K562 (cell line): ENCODE data around the gene CALB2. TPM values are rescaled to one million over a fixed set of nuclear protein-coding genes. Genes with fewer than 3 reads are reported as not detected.

Experiments used
- ATAC-seq: fragments of 200-7000 bp; cut with Tn5 transposase; 3 replicates; pipeline ENCODE4 v1.9.1; 2020; ENCODE audit warnings: moderate library complexity
- BruUV-seq: library from RNA; stranded (reverse); fragments of 400-500 nt; replicated peaks from 2 replicates; lab custom pipeline; 2021; lab: Mats Ljungman, UMichigan
- CTCF ChIA-PET: fragments of 300-600 bp; formaldehyde crosslinking; extraction: SDS; loops from one replicate; lab custom pipeline; 2021; ENCODE audit warnings: low intra/inter-chr PET ratio; lab: Yijun Ruan, JAX
- POLR2A ChIA-PET: fragments of 300-600, 350-650 bp; sonication (Branson Sonifier 250); formaldehyde crosslinking; extraction: SDS; loops from one replicate; lab custom pipeline; 2021; ENCODE audit warnings: antibody characterized with exemption, inconsistent platforms; lab: Yijun Ruan, JAX
- DNase-seq, 4 experiments: peaks; one replicate each; pipeline versions ENCODE4 v3.0.0 to v3.0.0-alpha.2; 2011 to 2018; ENCODE audit warnings: low spot score in 3 of 4, mixed read lengths in 3 of 4; ENCODE audit errors: extremely low read depth in 1 of 4
- FAIRE-seq: peaks from 2 replicates; lab custom pipeline; 2011; peaks lifted over from hg19 to GRCh38; lab: Jason Lieb, UNC
- H2AFZ ChIP-seq: 2 replicates; pipeline ENCODE4 v1.6.0; 2011; ENCODE audit warnings: low read depth, low read length, control low read depth, inconsistent platforms
- H3K27ac ChIP-seq: fragments of 200-600 bp; 3 replicates; pipeline ENCODE4 v1.8.0; 2011; ENCODE audit warnings: low read depth, mild to moderate bottlenecking, control low read depth, inconsistent platforms, low read length, moderate library complexity, mixed read lengths; ENCODE audit errors: extremely low read depth
- H3K27me3 ChIP-seq, 2 experiments: fragments of 300-600 bp in 1 of 2; 2 replicates in 1 of 2; 3 replicates in 1 of 2; pipeline versions ENCODE4 v1.6.0 to v1.8.0; 2011; ENCODE audit warnings: inconsistent platforms in 2 of 2, low read length in 2 of 2, mild to moderate bottlenecking in 1 of 2, mixed read lengths in 1 of 2, moderate library complexity in 1 of 2; ENCODE audit not compliant: control insufficient read depth in 2 of 2, insufficient read depth in 2 of 2
- H3K36me3 ChIP-seq: fragments of 300-600 bp; 3 replicates; pipeline ENCODE4 v1.8.0; 2011; ENCODE audit warnings: mild to moderate bottlenecking, low read length, inconsistent platforms; ENCODE audit not compliant: control insufficient read depth, insufficient read depth
- H3K4me1 ChIP-seq, 2 experiments: fragments of 200-600 bp in 1 of 2; replicated peaks in 1 of 2; 2 replicates in 1 of 2; 3 replicates in 1 of 2; pipeline versions ENCODE4 v1.5.1 to v1.8.0; 2011; ENCODE audit warnings: inconsistent platforms in 2 of 2, low read length in 2 of 2, mild to moderate bottlenecking in 1 of 2, mixed read lengths in 1 of 2, moderate library complexity in 1 of 2; ENCODE audit not compliant: control insufficient read depth in 2 of 2, insufficient read depth in 2 of 2
- H3K4me2 ChIP-seq: 2 replicates; pipeline ENCODE4 v1.6.1; 2011; ENCODE audit warnings: low read length, control low read depth, inconsistent platforms, mixed read lengths; ENCODE audit not compliant: insufficient read depth
- H3K4me3 ChIP-seq: fragments of 200-600 bp; sonication (generic), shearing (Covaris generic); 2 replicates; pipeline ENCODE4 v1.5.1; 2016; ENCODE audit warnings: control low read depth, inconsistent platforms
- H3K79me2 ChIP-seq: fragments of 200-600 bp; 3 replicates; pipeline ENCODE4 v1.8.0; 2011; ENCODE audit warnings: low read length, inconsistent platforms; ENCODE audit not compliant: control insufficient read depth, insufficient read depth
- H3K9ac ChIP-seq, 2 experiments: 2 replicates each; pipeline versions ENCODE4 v1.6.0 to v1.6.1; 2011; ENCODE audit warnings: low read depth in 2 of 2, low read length in 2 of 2, control low read depth in 1 of 2, inconsistent platforms in 1 of 2, mild to moderate bottlenecking in 1 of 2, mixed read lengths in 1 of 2; ENCODE audit not compliant: insufficient read depth in 1 of 2
- H3K9me1 ChIP-seq: one replicate; pipeline ENCODE4 v1.6.0; 2011; ENCODE audit warnings: inconsistent platforms, mild to moderate bottlenecking, low read length, moderate library complexity; ENCODE audit not compliant: control insufficient read depth, insufficient read depth
- H3K9me3 ChIP-seq: replicated peaks from 2 replicates; pipeline ENCODE4 v1.5.1; 2011; ENCODE audit warnings: low read depth, low read length, inconsistent platforms; ENCODE audit not compliant: control insufficient read depth, insufficient read depth
- H4K20me1 ChIP-seq: replicated peaks from 2 replicates; pipeline ENCODE4 v1.6.1; 2011; ENCODE audit warnings: low read length, inconsistent platforms, mixed read lengths; ENCODE audit not compliant: control insufficient read depth, insufficient read depth
- ASH1L ChIP-seq: fragments of 450-650 bp; IDR thresholded peaks from 2 replicates; pipeline ENCODE4 v1.6.1; 2018; ENCODE audit warnings: borderline replicate concordance, mild to moderate bottlenecking, low read depth; ENCODE audit not compliant: partially characterized antibody
- CAMTA2 ChIP-seq: fragments of 250-450 bp; sonication (Bioruptor Pico); conservative IDR thresholded peaks from 2 replicates; pipeline ENCODE4 v1.5.1; 2022
- CCNT2 ChIP-seq: IDR thresholded peaks from 2 replicates; pipeline ENCODE4 v1.6.1; 2011; ENCODE audit warnings: borderline replicate concordance, low read depth, mild to moderate bottlenecking, moderate library complexity, mixed read lengths, low read length; ENCODE audit not compliant: insufficient read length; ENCODE audit errors: extremely low read depth
- ELF2 ChIP-seq: fragments of 250-450 bp; sonication (Bioruptor Pico); IDR thresholded peaks from 2 replicates; pipeline ENCODE4 v1.5.0; 2021; ENCODE audit warnings: mild to moderate bottlenecking
- ELF4 ChIP-seq: fragments of 450-650 bp; formaldehyde crosslinking; IDR thresholded peaks from 2 replicates; pipeline ENCODE4 v1.4.0; 2022; ENCODE audit warnings: missing genetic modification characterization
- FOXM1 ChIP-seq, 2 experiments: fragments of 450-650 bp in 1 of 2; sonication (generic) in 1 of 2; formaldehyde crosslinking in 1 of 2; IDR thresholded peaks; 2 replicates each; pipeline versions ENCODE4 v1.6.1 to v1.9.0; 2017 to 2022; ENCODE audit warnings: low read depth in 2 of 2, mild to moderate bottlenecking in 2 of 2, missing genetic modification reagents in 1 of 2, moderate library complexity in 1 of 2
- GABPA ChIP-seq: fragments of 200-800 bp; sonication (Bioruptor generic); conservative IDR thresholded peaks from 2 replicates; pipeline ENCODE4 v1.6.1; 2016; ENCODE audit warnings: low read depth, missing genetic modification characterization, missing compliant biosample characterization
- HDAC3 ChIP-seq: fragments of 450-650 bp; IDR thresholded peaks from 2 replicates; pipeline ENCODE4 v1.6.1; 2018; ENCODE audit warnings: borderline replicate concordance, mild to moderate bottlenecking, moderate library complexity; ENCODE audit not compliant: partially characterized antibody
- HNRNPH1 ChIP-seq: fragments of 200-400 bp; formaldehyde crosslinking; optimal IDR thresholded peaks from 2 replicates; pipeline ENCODE3; 2017; ENCODE audit warnings: low read depth, mild to moderate bottlenecking, low read length, moderate library complexity
- MAZ ChIP-seq, 2 experiments: fragments of 450-650 bp in 1 of 2; sonication (generic) in 1 of 2; formaldehyde crosslinking; IDR thresholded peaks in 1 of 2; conservative IDR thresholded peaks in 1 of 2; 2 replicates each; pipeline versions ENCODE4 v1.4.0 to v1.5.0; 2020; ENCODE audit warnings: mild to moderate bottlenecking in 1 of 2, missing genetic modification reagents in 1 of 2
- MCM5 ChIP-seq: fragments of 450-650 bp; IDR thresholded peaks from 2 replicates; pipeline ENCODE4 v1.6.1; 2016; ENCODE audit warnings: low read depth
- NFE2 ChIP-seq: IDR thresholded peaks from 2 replicates; pipeline ENCODE4 v1.6.1; 2014; ENCODE audit warnings: antibody characterized with exemption, low read depth
- PPARD ChIP-seq: fragments of 250-450 bp; sonication (Bioruptor Pico); IDR thresholded peaks from 2 replicates; pipeline ENCODE4 v1.8.0; 2022; ENCODE audit warnings: inconsistent platforms, mild to moderate bottlenecking, moderate library complexity
- SMC3 ChIP-seq: conservative IDR thresholded peaks from 2 replicates; pipeline ENCODE4 v1.6.1; 2011; ENCODE audit warnings: low read depth, low read length, improper control_type of control experiment; ENCODE audit not compliant: insufficient read depth
- THRA ChIP-seq: fragments of 450-650 bp; IDR thresholded peaks from 2 replicates; pipeline ENCODE4 v1.6.1; 2017; ENCODE audit warnings: mild to moderate bottlenecking, moderate library complexity
- THRB ChIP-seq: fragments of 450-650 bp; formaldehyde crosslinking; conservative IDR thresholded peaks from 2 replicates; pipeline ENCODE4 v1.4.0; 2022; ENCODE audit warnings: mild to moderate bottlenecking, missing genetic modification characterization
- ZBTB26 ChIP-seq: fragments of 450-650 bp; formaldehyde crosslinking; IDR thresholded peaks from 2 replicates; pipeline ENCODE4 v1.4.0; 2022; ENCODE audit warnings: missing genetic modification characterization
- WGBS: fragments of 100-300 bp; shearing (Covaris generic); methylation state at CpG from one replicate; pipeline ENCODE4 v1.1.6; 2016; ENCODE audit warnings: low coverage, mixed read lengths; ENCODE audit not compliant: insufficient coverage; ENCODE audit errors: missing lambda C conversion rate; 5-methylcytosine and 5-hydroxymethylcytosine counted together
- in situ Hi-C: fragments of 300-500 bp; cut with MboI; formaldehyde crosslinking; loops from 4 replicates; pipeline ENCODE4 v1.15.0; 2018; ENCODE audit warnings: inconsistent platforms, mixed read lengths
- intact Hi-C: fragments of 100-400 bp; cut with micrococcal nuclease; formaldehyde crosslinking; loops from 2 replicates; pipeline ENCODE4 v1.14.2; 2022
- polyA plus RNA-seq, 8 experiments: library from polyadenylated mRNA; depleted of rRNA in 4 of 8; stranded (reverse) in 5 of 8; unstranded in 3 of 8; fragments of >200 nt; fragmentation: Nextera tagmentation in 2 of 8; fragmentation: Illumina TruSeq in 1 of 8; extraction: Ambion mirVana in 2 of 8; extraction: Trizol in 1 of 8; gene quantifications; 2 replicates each; pipeline versions ENCODE4 v1.2.1 to v1.2.3, GENCODE V29; 2011 to 2014; ENCODE audit warnings: inconsistent platforms in 1 of 8, missing spikeins in 1 of 8
- total RNA-seq, 7 experiments: library from RNA; depleted of rRNA in 6 of 7; stranded (reverse); fragments of >200 nt in 6 of 7; fragmentation: Illumina TruSeq in 2 of 7; extraction: Trizol in 2 of 7; gene quantifications; 2 replicates each; pipeline versions ENCODE4 v1.2.1 to v1.2.3, GENCODE V29; 2011 to 2021; ENCODE audit warnings: low replicate concordance in 1 of 7

The CALB2 gene
- total and polyA plus RNA-seq, 9 of the 15 experiments (the other 6 are each of a cell fraction or from before 2014, with no cell fraction given): not detected

DNA sequence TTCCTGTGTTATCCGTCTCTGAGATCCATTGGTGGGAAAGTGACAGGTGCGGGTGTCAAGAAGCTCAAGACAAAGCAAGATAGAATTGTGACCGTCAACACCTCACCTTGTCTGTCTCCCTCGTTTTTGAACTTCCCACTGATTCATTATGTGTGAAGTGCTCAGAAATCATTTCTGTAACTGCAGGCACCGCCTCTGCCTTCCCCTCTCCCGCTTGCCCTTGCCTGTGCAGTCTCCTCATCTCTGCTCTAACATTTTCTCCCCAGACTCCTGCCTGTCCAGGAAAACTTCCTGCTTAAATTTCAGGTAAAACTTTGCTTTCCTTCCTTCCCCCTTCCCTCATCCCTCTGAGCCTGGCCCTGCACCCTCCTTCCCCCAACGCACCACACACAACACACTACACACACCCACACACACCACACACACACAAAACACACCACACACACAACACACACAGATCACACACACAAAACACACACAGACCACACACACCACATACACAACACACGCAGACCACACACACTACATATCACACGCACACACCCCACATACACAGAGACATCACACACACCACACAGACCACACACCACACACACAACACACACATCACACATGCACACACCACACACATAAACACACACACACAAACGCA lies 25.7 kb downstream of the CALB2 start:
- DNase-seq (no peak), FAIRE-seq (peak; percentile 44), ATAC-seq (0 out of 3 replicates have a peak, but pooled peaks have one; percentile 29)
- Histone ChIP-seq H3K4me1 (no peaks in the 10 kb centered on the region), H3K27me3 (peaks cover 8 to 26% of the 10 kb centered on the region in 2 experiments; a peak in 4 of 5 replicates), H3K9me1 (no peaks in the 10 kb centered on the region), H3K79me2 (no peaks in the 10 kb centered on the region), H4K20me1 (peaks cover 7% of the 10 kb centered on the region; the same call in 1 of the 2 replicates), H3K4me3 (no peak overlapping the region), H3K36me3 (no peaks in the 10 kb centered on the region), H3K27ac (no peak overlapping the region), H3K9ac (no peak overlapping the region), H3K9me3 (no peaks in the 10 kb centered on the region), H2AFZ (no peak overlapping the region), H3K4me2 (no peak overlapping the region)
- 14% methylated on average over 10 of the region's 10 CpGs for WGBS
- POLR2A ChIA-PET: interaction anchor here (0.6 to 1.7 kb wide), 3 partner anchors 7 to 1697 kb away, joined by 3 to 5 read pairs (median 3); no protein-coding TSS in a partner anchor
- intact Hi-C loops: no loop called here
- in situ Hi-C loops: no loop called here
- CTCF ChIA-PET: no interaction called here
- BruUV-seq: no TSS peak
- TF ChIP-seq MCM5: no peak
- no peak for TF ChIP-seq NFE2
- 0 out of 2 replicates have a peak, but pooled peaks have one; percentile 23 for TF ChIP-seq ELF4 (CRISPR knock-in tag)
- TF ChIP-seq PPARD (CRISPR knock-in tag): no peak
- TF ChIP-seq HDAC3: no peak
- TF ChIP-seq ZBTB26 (CRISPR knock-in tag): 0 out of 2 replicates have a peak, but pooled peaks have one; percentile 35
- TF ChIP-seq FOXM1 (IDR thresholded peaks at IDR 0.05; ENCODE audit: low read depth): no peak
- no peak for TF ChIP-seq FOXM1 (CRISPR knock-in tag; IDR thresholded peaks at IDR 0.05; ENCODE audit: low read depth)
- TF ChIP-seq THRA: no peak
- no peak for TF ChIP-seq CCNT2
- TF ChIP-seq THRB (CRISPR knock-in tag): peak; percentile 69; the same call in 1 of the 2 replicates
- no peak for TF ChIP-seq HNRNPH1
- TF ChIP-seq GABPA (tag): no peak
- TF ChIP-seq ELF2 (CRISPR knock-in tag): no peak
- no peak for TF ChIP-seq ASH1L
- TF ChIP-seq MAZ (CRISPR knock-in tag; conservative IDR thresholded peaks at IDR 0.05 in 1 of 2, IDR thresholded peaks at IDR 0.05 in 1 of 2): no peak
- no peak for TF ChIP-seq SMC3
- no peak for TF ChIP-seq CAMTA2 (CRISPR knock-in tag)
